Ovary (tissue), 3 donors: ENCODE measurements around the gene ZNF804B.

Experiments used
- CTCF ChIP-seq, 3 donors: fragments of 450-650 bp in 2 of 3; fragments of 200-600 bp in 1 of 3; IDR thresholded peaks; one replicate each; pipeline versions ENCODE4 v1.5.1 to v1.8.0; 2016 to 2022; ENCODE audit warnings: antibody characterized with exemption in 3 of 3, mild to moderate bottlenecking in 1 of 3
- EP300 ChIP-seq: sonication (generic); formaldehyde crosslinking; IDR thresholded peaks from one replicate; pipeline ENCODE4 v1.6.1; 2017; ENCODE audit warnings: antibody characterized with exemption
- POLR2A ChIP-seq: fragments of 450-650 bp; IDR thresholded peaks from one replicate; pipeline ENCODE4 v1.6.1; 2017; ENCODE audit warnings: antibody characterized with exemption, mild to moderate bottlenecking, moderate library complexity
- donor health status: DM: no; HTN: no; CAD: no.

- TF ChIP-seq CTCF (IDR thresholded peaks at IDR 0.05) (no peak), EP300 (no peak), POLR2A (no peak)
Observed at GRCh38 chr7:89246196-89246595, 486.7 kb downstream of the ZNF804B start.
